GM12878 (cell line): ENCODE results near the gene IL1RL2.

Source experiments
- IKZF1 ChIP-seq: fragments of 450-650 bp; conservative IDR thresholded peaks from 2 replicates; pipeline ENCODE4 v1.6.1; 2017; ENCODE audit warnings: antibody characterized with exemption, mild to moderate bottlenecking
- LARP7 ChIP-seq: fragments of 450-650 bp; IDR thresholded peaks from 2 replicates; pipeline ENCODE4 v1.6.1; 2017; ENCODE audit warnings: mild to moderate bottlenecking
- SP1 ChIP-seq: IDR thresholded peaks from one replicate; pipeline ENCODE4 v1.6.1; 2011; ENCODE audit warnings: low read depth, low read length
- ZBTB11 ChIP-seq: fragments of 450-650 bp; formaldehyde crosslinking; IDR thresholded peaks from 2 replicates; pipeline ENCODE4 v1.5.0; 2022; ENCODE audit warnings: mild to moderate bottlenecking, missing genetic modification characterization
- ZBTB33 ChIP-seq: fragments of 450-650 bp; IDR thresholded peaks from 2 replicates; pipeline ENCODE4 v1.6.1; 2017; ENCODE audit warnings: mild to moderate bottlenecking
- ZBTB40 ChIP-seq: fragments of 450-650 bp; IDR thresholded peaks from 2 replicates; pipeline ENCODE4 v1.6.1; 2016; ENCODE audit warnings: mild to moderate bottlenecking, moderate library complexity, borderline replicate concordance
- TF ChIP-seq, protein P1 (sequence below), 3 experiments: IDR thresholded peaks in 2 of 3; conservative IDR thresholded peaks in 1 of 3; 2 replicates each; pipeline ENCODE4 v1.5.1; 2011; ENCODE audit warnings: low read depth in 3 of 3, low read length in 3 of 3, mild to moderate bottlenecking in 3 of 3, control low read depth in 2 of 3, moderate library complexity in 2 of 3, inconsistent platforms in 1 of 3, mixed read lengths in 1 of 3; ENCODE audit not compliant: control insufficient read depth in 2 of 3, insufficient read depth in 1 of 3; ENCODE audit errors: extremely low read depth in 1 of 3

DNA sequence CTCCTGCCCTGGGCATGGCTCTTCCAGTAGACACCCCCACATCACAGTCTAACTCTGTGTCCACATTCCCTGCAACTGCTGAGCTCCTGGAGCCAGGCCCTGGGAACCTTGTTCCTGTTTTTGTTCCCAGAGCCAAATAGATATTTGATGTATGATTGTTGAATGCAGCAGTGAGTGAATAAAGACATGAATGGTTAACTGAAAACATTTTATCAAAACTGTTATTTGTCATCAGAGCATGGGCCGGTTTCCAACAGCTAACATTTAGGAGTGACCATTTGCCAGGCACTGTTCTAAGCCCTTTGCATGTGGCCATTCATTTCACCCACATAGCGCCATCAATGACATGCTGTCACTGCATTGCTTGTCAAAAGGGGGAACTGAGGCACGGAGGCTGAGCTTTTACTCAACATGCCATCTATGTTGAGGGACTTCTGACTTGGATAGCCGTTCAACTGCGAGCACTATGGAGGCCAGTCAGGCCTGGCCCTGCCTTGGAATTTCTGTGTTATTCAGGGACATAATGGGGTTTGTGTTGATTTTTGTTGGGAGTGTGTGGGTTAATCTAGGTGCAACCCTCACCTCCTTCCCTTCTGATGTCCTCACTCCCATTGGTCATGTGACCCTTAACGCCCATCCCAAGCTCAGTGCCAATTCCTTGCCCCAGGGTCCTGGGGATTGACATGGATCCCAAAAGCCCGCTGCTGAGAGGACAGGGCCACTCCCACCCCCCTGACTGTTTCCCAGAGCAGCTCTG, 31.7 kb upstream of the IL1RL2 start:
- no peak for TF ChIP-seq ZBTB40
- no peak for TF ChIP-seq ZBTB33
- TF ChIP-seq LARP7 = no peak
- no peak for TF ChIP-seq IKZF1
- TF ChIP-seq ZBTB11 (CRISPR knock-in tag) = no peak
- TF ChIP-seq SP1 = no peak
- TF ChIP-seq, protein P1, sequence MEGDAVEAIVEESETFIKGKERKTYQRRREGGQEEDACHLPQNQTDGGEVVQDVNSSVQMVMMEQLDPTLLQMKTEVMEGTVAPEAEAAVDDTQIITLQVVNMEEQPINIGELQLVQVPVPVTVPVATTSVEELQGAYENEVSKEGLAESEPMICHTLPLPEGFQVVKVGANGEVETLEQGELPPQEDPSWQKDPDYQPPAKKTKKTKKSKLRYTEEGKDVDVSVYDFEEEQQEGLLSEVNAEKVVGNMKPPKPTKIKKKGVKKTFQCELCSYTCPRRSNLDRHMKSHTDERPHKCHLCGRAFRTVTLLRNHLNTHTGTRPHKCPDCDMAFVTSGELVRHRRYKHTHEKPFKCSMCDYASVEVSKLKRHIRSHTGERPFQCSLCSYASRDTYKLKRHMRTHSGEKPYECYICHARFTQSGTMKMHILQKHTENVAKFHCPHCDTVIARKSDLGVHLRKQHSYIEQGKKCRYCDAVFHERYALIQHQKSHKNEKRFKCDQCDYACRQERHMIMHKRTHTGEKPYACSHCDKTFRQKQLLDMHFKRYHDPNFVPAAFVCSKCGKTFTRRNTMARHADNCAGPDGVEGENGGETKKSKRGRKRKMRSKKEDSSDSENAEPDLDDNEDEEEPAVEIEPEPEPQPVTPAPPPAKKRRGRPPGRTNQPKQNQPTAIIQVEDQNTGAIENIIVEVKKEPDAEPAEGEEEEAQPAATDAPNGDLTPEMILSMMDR (IDR thresholded peaks at IDR 0.05 in 2 of 3, conservative IDR thresholded peaks at IDR 0.05 in 1 of 3; ENCODE audit: control insufficient read depth in 2 of 3, extremely low read depth in 1 of 3, insufficient read depth in 1 of 3, low read depth in 3 of 3, low read length in 3 of 3) = no peak
